Activated CD4-positive, alpha-beta T cell treated with anti-CD3 and anti-CD28 coated beads, Interleukin-10, Interleukin-2, amounts not matched to agents 100 ng/mL and 50 ng/mL, durations not matched to agents 16 hours and 8 hours (primary cell): Measurements from ENCODE around the gene RBM44.
"Not testable (repeated sequence)": the region's sequence is repeated elsewhere in the genome, so short reads cannot be mapped to it uniquely, and the experiment has no call there.

ENCODE experiments used
- DNase-seq: peaks from one replicate; pipeline ENCODE4 v3.0.0-alpha.2; 2020

RBM44 gene

DNA sequence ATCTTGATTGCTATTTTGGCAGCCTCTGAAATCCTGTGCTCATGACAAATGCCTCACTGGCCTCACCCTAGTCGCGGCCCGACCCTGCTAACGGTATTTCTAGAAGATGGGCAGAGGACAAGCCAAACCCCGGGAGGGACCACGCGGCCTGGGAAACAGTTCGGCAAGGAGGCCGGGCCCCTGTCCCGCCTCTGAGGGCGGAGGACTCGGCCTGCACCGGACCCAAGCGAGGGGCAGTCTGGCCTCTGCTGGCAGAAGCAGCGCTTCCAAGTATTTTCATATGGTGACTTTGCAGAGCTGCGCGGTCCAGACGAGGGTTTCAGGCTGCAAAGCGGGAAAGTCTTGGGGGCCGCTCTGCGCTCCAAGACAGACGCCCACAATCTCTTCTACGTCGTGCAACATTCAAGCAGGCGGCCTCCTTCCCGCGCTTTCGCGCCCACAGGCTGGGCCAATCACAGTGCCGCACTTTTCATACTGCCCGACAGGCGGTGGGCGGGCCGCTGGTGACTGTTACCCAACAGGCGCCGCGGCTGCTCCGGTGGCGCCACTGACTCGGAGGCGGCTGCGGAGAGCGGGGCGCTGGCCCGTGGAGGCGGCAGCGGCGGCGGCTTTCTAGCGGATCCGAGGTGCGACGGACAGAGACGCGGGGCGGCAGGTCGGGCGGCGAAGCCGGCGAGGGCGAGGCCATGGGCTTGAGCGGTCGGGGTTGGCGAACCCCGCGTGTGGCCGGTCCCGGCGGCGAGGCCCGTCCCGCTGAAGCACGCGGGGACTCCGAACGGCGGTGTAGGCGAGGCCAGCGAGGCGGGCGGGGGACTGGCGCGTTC is at the start of gene RBM44:
Gene RBM44, plus strand, starts transcription at position 544 of the 824 bp plus-strand sequence. CDS start 14,831 bp downstream, outside the sequence.
- no peak for DNase-seq

DNA sequence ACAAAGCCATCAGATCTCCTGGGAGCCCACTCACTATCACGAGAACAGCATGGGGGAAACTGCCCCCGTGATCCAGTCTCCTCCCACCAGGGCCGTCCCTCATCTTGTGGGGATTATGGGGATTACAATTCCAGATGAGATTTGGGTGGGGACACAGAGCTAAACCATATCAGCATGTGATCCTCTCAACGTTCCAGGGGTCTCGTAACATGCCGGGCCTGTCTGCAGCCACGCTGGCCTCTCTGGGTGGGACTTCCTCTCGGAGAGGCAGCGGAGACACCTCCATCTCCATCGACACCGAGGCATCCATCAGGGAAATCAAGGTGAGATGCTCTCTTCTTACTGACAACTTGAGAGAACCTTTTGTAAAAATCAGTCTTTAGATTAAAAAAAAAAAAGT is 49.6 kb upstream of the RBM44 start:
- no peak for DNase-seq

- no peak for DNase-seq
These were observed 48.6 kb upstream of the RBM44 start for GRCh38 chr2:237749961-237750360.

DNA sequence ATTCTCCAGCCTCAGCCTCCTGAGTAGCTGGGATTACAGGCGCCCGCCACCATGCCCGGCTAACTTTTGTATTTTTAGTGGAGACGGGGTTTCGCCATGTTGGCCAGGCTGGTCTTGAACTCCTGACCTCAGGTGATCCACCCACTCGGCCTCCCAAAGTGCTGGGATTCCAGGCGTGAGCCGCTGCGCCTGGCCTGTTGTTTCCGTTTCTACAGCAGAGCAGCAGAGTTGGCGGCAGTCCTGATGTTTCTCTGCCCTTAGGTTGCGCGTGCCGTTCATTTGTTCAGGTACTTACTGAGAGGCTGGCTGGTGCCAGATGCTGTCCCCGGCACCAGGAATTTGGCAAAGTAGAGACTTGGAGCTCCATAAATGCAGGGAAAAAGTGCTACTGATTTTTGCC is 48.1 kb upstream of the RBM44 start:
- not testable (repeated sequence) for DNase-seq

DNA sequence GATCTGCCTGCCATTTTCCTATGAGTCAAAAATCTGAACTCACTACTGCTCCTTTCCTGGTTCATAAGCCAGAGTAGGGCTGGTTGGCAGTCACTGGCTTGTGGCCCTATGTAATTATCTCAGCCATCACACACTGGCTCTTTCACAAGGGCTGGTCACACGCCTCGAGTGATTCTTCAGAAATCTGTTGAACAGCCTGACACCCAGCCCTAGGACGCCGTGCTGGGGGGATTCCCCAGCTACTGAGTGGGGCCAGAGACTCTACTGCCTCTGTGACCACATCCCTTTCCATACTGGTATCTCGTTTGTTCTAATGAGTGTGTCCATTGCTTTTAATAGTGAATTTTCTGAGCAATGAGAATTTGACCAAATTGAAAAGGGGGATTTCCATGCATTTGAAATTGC is 45.8 kb upstream of the RBM44 start:
- DNase-seq, result peak; percentile 82

DNA sequence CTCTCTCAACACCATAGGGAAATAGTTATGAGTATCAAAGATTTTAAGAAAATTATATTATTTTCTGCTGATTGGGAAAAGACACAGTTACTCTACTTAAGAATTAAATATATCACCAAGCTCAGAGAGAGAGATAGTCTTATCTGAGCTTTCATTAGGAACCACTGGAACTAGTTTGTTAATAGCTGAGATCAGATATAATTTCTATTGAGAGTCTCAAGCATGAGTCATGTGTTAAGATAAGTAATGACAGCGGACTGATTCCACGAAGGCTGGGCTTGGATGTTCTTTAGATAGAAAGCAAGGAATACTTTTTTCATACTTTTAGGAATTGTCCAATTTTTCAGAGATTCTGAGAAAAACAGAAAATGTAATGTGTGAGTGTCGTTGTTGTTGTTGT is 44.4 kb upstream of the RBM44 start:
- no peak for DNase-seq

DNA sequence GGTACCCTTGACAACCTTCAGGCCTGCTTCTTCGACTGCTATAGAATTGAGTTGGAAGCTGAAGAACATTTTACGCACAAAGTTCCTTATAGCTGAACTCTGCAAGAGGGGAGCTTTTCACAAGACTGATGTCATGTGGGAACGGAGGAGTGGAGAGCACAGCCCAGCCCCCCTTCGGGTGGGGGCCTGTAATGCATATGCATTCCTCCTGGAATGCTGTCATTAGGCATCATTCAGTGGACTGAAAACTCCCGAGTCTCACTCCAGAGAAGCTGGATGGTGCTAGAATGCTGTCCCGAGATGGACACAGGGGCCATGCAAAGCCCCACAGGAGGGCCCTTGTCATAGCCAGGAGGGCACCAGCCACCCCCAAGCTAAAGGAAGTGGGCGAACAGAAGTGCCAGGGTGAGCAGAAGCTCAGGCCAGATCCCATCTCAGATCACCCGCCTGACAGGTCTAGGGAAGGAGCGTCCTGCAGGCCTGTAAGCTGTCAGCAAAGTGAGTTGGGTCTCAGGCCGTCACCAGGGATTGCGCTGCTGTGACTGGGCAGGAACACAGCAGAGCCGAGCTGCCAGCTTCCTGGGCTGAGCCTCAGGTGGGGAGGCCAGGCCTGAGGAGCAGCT is 43.8 kb upstream of the RBM44 start:
- no peak for DNase-seq

DNA sequence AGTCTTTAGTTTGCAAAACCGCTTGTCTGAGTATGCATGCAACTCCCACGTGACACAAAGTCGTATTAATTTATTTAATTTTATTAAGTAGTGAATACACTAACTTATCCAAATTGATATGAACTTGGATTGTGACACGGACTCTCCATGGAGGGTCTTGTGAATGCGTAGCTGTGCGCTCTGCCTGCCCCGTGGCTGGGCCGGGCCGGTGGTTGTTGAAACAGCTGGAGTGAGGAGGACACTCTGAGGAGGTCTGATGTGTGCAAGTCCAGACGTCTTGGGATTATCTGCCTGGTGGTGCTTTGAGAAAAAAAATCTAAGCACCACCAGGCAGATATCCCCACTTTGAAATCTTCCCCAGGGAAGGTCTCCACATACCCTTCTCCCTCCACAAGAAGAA is 41.0 kb upstream of the RBM44 start:
- no peak for DNase-seq

DNA sequence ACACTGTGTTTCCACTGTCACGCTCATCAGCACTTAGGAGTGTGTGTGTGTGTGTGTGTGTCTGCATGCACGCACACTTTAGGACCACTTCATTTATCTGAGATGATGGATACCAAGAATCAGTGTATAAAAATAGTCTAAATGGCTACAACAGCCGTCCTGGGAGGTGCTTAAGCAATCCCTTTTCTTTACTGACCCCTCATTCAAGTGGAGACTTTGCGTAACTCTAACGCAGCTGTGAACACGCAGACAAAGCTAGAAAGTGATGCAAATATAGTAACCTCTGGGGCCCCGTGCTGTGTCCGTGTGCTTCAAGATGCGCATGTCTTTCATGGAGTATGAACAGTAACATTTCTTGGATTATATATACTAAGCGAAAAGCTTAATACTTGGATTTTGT is 40.4 kb upstream of the RBM44 start:
- DNase-seq, result no peak

GRCh38 chr2:237759176-237759575 is 39.4 kb upstream of the RBM44 start:
- no peak for DNase-seq

- DNase-seq, result no peak
These were observed 37.8 kb upstream of the RBM44 start for GRCh38 chr2:237760506-237761502.

- DNase-seq, result not testable (repeated sequence)
These were observed 36.0 kb upstream of the RBM44 start for GRCh38 chr2:237762291-237763182.

DNA sequence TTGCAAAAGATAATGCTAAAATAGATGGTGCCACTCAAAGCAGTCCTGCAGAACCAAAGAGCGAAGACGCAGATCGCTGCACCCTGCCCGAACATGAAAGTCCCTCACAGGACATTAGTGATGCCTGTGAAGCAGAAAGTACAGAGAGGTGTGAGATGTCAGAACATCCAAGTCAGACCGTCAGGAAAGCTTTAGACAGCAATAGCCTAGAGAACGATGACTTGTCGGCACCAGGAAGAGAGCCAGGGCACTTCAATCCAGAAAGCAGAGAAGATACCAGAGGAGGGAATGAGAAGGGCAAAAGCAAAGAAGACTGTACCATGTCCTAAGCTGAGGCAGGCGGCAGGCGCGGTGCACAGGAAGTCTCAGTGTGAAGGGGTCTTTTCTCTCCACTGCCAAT is 34.8 kb upstream of the RBM44 start:
- no peak for DNase-seq

DNA sequence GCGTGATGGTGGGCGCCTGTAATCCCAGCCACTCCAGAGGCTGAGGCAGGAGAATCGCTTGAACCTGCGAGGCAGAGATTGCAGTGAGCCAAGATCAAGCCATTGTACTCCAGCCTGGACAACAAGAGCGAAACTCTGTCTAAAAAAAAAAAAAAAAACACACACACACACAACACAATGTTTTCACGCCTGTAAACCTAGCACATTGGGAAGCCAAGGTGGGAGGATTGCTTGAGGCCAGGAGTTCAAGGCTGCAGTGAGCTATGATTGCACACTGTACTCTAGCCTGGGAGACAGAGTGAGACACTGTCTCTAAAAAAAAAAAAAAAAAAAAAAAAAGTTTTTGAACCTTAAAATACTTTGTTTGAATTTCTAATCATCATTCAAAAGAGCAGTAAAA is 33.5 kb upstream of the RBM44 start:
- DNase-seq, result not testable (repeated sequence)

- DNase-seq, result no peak
These were observed 32.7 kb upstream of the RBM44 start for GRCh38 chr2:237765875-237766274.

GRCh38 chr2:237766340-237766739 is 32.2 kb upstream of the RBM44 start:
- no peak for DNase-seq

DNA sequence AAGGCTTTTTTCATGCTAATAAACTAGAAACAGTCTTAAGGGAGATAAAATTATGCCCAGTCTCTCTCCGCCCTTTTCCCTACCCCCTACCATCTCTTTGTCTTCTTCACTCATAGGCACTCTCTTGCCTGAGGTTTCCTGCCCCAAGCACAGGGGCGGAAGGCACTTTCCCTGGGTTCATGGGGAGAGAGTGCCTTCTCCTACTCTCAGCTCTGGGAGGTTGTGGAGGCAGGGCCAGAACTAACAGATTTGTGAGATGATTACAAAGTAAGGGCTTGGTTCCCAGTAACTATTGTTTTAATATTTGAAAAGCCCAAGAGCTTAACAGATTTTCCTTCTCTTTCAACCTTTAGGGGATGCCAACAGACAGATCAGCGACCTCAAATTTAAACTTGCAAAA is 26.1 kb upstream of the RBM44 start:
- no peak for DNase-seq

DNA sequence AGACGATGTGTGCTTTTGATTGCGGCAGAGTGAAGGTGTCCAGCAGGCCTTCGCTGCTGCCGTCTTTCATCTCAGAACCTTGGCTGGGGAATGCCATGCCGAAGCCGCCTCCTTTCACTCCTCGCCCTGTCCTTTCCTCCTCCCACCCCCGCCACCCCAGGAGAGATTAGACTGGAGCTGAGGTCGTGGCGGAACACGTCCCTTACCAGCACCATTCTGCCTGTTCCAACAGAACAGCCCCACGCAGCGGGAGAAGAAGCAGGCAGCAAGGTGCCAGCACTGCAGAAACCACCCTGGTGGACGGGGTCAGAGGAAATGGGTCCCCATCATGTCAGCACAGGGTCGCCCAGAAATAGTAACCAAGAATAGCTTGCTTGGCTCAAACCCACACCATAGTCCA is 24.8 kb upstream of the RBM44 start:
- no peak for DNase-seq

GRCh38 chr2:237774811-237775553 is 23.6 kb upstream of the RBM44 start:
- peak; percentile 62 for DNase-seq

DNA sequence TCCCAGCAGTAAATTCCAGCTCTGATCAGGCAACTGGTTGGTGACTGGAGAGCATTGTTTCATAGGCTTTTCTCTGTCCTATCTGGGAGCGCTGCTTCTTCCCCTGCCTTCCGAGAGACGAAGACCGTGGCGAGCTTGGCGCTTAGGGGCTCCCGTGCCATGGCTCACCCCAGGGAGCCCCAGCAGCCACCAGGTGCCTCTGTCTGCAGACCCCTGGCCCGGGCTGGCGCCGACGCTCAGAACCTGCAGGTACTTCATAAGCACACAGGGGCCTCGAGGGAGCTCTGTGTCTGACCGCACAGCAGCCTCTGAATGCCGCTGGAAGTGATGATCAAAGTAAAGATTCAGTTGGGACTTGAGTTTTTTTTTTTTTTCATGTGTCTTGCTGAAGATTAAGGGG is 19.1 kb upstream of the RBM44 start:
- DNase-seq, result no peak

- DNase-seq, result no peak
These were observed 16.4 kb upstream of the RBM44 start for GRCh38 chr2:237782181-237782580.
